NCI-H128 (cell line): ENCODE measurements around the gene STAC.
"Not testable (repeated sequence)": the region's sequence is repeated elsewhere in the genome, so short reads cannot be mapped to it uniquely, and the experiment has no call there.

Experiments
- DNase-seq: peaks from one replicate; lab custom pipeline; 2025; ENCODE audit not compliant: unreplicated experiment; lab: John Stamatoyannopoulos, UW

The STAC gene

DNA sequence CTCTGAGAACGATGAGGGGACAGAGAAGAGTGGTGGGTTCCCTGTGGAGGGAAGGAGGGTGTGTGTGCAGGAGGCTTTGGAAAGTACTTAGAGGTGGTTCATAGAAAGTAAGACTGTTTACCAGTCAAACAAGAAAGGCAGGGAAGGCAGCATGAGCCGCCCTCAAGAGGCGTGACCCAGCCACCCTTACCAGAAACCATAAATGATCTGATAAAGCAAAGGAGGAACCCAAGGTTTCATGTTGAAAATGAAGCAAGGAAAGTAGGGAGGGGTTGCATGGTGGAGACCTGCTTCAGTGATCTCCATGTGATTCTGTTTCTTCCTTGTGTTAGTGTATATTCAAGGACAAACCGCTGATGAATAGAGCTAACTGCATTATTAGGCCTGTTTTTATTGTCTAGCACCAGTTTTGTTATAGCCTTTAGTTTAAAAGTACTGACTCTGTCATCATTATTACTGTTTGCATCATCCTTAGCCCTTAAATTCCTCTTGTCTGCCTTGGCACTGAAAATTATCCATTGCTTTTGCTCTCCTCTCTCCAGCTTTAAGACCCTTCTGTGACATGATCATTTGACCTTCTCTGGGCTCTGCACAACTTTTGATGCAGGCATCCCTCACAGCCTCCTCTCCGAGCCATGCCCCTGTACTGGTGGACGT lies 96.1 kb downstream of the STAC start:
- DNase-seq: no peak

DNA sequence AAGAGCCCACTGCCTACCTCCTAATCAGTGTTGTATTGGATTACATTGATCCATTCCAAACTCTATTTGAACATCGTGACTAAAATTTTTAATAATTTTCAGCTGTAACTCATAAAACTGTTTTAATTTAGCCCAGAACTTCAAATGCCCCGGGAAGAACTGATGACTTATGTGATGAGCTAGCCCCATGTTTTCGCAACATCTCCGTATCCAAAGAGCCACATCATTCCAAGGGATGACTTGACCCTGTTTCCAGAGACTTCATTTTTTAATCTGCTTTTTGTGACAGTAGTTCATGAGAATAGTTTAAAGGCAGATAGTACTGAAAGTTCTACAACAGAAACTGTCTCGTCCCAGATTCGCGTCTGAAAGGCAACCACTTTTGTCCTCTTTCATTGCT lies 97.4 kb downstream of the STAC start:
- DNase-seq: no peak

DNA sequence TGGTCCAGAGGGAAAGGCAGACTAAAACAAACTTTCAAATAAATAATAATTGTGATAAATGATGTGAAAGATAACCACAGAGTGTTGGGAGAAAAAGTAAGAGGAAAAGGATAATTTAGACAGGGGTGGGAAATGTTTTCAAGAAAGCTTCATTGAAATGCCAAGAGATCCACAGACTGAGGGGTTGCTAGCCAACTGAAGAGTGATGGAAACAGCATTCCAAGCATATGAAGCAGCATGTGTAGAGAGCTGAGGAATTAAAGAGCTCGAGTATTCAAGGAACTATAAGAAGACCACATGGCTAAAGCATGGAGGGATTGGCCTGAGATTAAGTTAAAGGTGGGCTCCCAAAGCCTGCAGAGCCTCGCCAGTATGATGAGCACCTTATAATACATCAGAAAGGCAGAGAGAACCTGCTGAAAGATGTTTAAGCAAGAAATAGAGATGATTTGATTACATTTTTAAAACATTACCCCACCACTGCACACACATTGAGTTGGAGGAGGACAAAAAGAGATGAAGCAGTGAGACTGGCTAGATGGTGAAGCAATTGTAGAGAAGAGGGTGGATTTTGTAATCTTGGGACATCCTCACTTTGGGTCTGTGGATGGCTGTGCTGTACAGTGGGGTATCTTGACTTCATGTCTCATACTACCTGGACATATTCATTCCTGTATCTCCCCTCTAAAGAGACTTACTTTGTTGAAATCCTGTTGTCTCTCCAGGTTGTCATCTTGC lies 100.8 kb downstream of the STAC start:
- no peak for DNase-seq

DNA sequence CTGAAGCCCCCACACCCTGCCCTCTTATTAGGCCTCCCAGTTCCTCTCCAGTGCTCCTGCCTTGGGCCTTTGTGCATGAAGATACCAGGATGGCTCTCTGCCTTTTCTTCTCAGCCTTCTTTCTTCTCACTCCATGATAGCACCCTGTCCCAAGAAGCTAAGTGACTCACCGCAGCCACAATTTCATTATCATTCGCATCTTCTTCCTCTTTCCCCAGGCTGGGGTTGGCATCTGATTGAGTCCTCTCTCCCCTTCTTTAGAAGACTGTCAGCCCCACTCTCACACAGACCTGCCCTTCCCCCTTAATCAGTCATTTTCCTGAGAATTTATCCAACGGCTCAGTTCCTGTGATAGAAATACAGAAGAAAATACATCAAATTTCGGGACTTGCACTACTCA lies 102.0 kb downstream of the STAC start:
- DNase-seq: no peak

DNA sequence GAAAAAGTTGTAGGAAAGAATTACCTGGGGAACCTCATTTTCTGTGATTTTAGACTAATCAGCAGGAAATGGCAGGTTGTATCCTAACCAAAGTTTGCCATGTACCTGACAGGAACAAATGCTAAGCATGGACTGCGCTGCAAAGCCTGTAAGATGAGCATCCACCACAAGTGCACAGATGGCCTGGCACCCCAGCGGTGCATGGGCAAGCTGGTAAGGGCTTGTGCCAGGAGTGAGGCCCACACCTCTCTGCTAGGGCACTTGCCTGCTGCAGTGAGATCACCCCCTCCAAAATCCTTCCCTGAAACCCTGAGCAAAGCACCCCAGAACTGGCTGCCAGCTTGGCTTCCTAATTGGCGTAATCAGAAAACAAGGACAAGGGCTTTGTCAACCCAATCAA lies 102.6 kb downstream of the STAC start:
- no peak for DNase-seq

DNA sequence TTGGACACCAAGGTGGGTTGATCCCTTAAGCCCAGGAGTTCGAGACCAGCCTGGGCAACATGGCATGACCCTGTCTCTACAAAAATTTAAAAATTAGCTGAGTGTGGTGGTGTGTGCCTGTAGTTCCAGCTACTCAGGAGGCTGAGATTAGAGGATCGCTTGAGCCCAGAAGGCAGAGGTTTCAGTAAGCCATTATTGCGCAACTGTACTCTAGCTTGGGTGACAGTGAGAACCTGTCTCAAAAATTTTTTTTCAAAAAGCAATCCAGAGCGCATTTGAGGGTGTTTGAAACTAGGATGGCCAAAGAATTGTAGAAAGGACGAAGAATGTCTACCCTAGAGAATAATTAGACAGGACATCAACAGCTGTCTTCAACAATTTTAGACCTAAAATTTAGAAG lies 103.4 kb downstream of the STAC start:
- DNase-seq: no peak

DNA sequence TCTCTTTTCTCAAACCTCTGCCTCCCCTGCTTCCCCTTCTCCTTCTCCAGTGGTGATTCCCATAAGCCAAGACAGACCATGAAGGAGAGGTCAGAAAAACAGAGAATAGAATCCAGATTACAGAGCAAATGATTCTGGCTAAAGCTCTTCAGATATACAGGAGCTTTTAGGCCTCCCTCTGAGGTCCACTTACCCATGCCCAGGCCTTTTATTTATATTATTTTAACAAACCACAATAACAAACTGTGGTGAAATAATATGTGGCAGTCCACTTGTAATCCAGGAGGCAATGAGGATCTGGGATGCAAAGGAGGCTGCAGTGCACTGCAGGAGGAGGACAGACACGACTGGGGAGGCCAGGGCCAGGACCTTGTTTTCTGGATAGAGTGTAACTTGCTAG lies 104.1 kb downstream of the STAC start:
- no peak for DNase-seq

DNA sequence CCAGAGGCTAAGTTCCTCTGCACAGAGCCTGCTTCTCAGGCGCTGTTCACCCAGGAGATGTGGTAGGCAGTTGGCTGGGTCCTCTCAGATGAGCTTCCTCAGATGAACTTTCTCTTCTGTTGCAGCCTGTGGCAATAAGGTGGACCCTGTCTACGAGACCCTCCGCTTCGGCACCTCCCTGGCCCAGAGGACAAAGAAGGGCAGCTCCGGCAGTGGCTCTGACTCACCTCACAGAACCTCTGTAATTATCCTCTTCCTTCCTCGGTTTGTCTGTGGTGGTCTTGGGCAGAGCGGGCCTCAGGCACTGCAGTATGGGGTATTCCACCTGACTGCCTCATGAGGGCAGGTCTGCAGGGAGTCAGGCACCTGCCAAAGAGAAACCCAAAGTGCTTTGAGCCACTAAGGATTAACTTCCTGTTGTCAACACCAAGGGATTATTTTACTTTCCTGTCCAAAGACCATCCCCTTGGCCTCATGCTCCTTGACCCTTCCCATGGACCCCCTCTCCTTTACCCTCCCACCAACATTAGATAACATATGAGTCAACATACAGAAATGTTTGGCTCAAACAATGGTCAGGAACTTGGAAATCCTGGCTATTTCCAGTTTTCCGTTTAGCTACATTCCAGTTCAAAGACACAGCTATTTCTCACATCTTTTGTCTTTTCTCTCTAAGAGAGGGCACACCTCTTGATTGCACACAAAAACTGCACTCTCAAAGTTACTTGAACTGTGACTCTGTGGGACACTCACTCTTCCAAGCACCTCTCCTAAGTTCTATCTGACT lies 105.9 kb downstream of the STAC start:
- DNase-seq: no peak

DNA sequence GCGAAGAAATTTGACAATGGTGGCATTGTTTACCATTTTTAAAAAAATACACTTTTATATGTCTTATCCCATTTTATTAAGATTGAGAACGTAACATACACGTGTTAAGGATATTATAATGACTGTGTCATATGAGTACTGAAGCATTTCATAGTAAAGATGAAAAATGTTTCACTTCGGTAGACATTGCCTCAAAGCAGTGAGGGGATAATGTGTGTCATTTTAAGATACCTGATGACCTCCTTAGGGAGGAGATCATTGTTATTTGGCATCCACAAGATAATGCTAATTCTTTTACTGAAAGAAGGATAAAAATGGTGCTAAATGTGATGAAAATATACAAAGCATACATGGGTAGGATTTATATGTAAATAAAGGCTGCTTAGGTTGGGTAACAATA lies 107.3 kb downstream of the STAC start:
- DNase-seq: no peak

DNA sequence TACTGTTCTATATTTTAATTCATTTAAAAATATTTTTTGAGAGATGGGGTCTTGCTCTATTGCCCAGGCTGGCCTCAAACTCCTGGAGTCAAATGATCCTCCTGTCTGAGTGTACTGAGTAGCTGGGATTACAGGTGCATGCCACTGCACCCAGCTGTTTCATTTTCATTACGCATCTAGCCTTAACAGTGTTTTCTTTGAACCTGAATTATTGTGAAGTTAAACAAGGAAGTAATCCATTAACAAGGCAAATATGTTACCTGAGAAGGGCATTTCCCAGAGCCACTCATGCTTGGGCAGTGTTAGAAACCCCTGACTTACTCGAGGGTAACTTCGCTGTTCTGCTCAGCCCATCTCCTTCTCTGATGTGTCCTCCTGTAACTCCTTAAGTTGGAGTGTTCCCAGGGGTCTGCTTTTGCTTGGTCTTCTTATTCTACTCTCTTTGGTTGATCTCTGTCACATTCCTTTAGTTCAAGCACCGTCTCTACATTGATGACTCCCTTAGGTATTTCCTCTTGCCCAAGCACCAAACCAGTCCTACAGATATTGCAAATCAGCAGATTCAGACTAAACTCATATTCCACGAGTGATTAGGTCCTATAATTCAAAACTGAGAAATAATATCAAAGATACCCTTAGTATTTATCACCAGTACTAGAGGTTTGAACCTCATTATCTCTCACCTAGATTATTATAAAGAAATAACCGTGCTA lies 107.9 kb downstream of the STAC start:
- no peak for DNase-seq

DNA sequence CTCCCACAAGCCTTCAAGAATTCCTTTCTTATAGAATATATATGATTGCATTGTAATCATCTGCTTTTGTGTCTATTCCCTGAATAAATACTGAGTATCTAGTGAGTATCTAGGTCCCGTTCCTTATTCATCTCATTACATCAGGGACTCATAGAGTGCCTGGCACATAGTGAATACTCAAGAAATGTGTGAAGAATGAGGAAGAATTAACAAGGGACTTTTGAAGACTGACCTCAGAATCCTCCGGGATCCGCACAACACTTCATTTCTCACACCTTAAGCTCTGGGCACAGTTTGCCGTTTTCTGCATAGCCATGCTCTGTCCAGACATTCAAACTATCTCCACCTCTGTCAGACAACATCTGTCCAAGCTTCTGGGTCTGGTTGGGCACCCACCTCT lies 108.8 kb downstream of the STAC start:
- DNase-seq: no peak

DNA sequence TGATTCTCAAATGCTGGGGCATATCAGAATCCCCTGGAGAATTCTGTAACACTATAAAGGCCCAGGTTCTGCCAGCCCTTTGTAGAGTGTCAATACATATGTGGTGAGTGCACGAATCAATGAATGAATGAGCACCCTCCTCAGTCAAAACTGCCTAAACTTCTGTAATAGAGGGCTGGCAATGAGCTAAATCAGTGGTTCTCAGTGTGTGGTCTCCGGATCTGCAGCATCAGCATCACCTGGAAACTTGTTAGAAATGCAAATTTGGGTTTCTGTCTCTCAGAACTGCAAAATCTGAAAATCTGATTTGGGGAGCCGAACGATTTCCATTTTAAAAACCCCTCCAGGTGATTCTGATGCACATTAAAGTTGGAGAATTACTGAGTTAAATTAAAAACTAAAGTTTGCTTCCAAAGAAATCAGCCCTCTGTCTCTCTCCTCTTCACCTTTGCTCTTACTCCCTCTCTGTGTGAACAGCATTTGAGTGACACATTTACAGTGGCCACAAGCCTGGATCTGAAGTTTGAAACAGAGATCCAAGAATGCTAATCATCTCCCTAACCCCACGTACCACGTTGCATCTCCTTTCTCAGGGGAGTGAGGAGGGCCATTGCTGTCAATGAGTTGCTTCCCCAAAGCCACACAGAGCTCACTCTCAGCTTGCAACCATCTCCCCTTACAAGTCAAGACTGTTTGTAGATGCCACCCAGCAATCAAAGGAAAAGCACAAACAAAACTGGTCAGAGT lies 109.5 kb downstream of the STAC start:
- no peak for DNase-seq

DNA sequence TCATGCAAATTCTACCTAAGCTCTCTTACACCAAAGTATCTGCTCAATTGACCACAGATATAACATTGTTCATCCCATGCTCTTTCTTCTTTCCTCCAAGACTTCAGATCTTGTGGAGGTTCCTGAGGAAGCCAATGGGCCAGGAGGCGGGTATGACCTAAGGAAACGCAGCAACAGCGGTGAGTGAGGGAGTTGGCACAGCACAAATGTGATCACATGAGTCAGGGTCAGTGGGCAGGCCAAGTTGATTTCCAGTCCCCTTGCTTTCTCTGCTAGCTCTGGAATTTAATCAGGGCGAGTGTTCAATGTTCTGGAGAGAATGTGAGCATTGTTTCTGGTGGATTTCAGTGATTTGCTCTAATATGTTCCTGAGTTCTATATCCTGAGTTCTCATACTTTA lies 112.7 kb downstream of the STAC start:
- no peak for DNase-seq

DNA sequence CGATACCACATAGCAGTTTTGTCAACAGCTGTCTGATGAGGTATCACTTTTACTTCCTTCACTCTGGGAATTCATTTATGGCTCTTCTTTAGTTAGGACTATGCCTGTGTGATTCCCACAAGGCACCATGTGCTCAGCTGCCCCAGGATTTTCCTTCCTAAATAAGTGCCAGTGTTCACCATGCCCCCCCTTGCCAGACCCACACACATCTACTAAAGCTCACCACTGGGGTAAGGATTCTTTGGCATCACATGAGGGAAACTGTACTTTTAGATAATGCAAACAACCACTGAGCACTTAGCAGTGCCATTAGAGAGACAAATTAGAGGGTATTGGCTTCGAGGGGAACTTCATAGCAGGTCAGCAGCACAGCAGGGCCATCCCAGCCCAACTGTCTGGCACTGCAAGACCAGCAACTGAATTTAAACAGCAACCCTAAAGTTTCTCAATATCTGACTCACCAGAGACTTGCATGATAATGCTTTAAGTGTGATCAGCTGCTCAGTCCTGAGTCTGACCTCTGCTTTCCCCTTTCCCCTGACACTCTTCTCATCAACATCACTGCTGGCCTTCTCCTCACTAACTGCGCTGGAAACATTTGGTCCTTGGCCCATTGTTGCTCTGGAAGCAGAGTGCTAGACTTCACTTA lies 114.3 kb downstream of the STAC start:
- DNase-seq: no peak

DNA sequence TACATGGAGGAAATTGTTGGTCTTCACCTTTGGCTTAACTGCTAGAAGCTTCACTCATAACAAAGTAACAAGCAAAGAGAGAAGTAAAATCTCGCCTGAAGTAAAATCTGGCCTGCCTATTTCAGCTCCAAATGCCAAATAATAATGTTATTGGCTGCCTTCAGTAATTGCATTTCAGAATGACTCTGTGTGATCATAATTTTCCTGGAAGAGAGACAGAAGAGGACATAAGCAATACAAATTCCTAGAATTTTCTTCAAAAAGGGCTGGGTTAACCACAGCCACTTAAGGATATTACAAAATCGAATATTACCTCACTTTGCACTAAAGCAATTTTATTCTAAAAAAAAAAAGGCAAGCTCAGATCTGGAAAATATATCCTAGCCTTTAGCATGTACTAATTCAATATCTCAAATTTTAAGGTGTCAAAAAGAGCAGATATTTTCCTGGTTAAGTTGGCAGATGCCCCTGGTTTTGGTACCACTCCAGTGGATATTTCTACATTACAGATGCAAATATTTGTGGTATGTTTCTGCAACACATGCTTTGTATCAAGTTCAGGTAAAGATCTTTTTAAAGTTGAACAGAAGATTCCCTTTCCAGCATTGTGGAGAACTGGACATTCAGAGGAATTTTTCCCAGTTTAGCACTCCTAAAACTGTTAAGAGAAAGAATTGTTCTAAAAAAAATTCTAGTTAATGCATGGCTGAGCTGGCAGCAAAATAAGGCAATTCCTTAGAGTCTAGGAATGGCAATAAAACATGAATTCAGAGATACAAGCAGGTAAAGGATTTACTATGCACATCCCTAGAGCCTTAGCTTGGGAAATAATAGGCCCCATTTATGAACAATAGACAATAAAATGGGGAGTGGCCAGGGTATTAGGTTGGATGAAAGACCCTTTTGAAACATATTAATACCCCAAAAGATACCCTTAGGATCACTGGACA lies 116.7 kb downstream of the STAC start:
- no peak for DNase-seq

DNA sequence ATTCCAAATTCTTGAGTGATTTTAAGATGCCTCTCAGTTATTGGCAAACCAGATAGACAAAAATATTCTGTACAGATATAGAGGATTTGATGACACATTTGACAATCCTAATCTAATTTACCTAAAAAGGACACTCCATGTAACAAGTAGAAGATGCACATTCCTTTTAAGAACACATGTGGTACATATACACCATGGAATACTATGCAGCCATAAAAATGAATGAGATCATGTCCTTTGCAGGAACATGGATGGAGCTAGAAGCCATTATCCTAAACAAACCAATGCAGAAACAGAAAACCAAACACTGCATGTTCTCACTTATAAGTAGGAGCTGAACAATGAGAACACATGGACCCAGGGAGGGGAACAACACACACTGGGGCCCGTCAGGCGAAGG lies 119.7 kb downstream of the STAC start:
- DNase-seq: not testable (repeated sequence)

DNA sequence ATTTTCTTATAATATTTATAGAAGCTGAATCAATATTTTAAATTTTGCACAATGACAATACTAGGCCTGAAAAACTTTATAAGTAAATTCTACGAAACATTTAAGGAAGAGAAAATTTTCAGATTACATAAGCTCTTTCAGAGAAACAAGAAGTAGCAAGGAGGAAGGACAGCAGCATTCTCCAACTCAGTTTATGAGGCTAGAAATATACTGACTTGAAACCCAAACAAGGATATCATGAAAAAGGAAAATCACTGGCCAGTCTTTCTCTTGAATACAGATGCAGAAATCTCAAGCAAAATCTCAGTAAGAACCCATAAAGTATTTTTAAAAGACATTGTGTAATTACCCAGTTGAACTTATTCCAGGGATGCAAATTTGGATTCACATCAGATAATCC lies 121.3 kb downstream of the STAC start:
- no peak for DNase-seq

DNA sequence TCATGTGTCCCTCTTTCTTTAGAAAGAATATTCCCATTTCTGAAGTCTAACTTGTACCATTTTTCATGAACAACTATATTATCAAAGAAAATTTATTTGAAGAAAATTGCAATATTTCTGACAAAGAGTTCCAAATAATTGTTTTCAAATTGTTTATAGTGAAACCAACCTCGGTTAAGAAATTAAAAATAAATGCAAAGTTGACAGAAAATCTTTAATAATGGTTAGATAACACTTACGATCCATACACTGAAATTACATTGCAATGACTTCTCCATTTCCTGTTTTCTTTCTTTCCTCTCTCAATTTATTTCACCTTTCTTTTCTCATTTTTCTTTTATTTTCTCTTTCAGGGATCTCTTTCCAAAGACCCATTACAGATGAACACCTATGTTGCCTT lies 125.1 kb downstream of the STAC start:
- no peak for DNase-seq

DNA sequence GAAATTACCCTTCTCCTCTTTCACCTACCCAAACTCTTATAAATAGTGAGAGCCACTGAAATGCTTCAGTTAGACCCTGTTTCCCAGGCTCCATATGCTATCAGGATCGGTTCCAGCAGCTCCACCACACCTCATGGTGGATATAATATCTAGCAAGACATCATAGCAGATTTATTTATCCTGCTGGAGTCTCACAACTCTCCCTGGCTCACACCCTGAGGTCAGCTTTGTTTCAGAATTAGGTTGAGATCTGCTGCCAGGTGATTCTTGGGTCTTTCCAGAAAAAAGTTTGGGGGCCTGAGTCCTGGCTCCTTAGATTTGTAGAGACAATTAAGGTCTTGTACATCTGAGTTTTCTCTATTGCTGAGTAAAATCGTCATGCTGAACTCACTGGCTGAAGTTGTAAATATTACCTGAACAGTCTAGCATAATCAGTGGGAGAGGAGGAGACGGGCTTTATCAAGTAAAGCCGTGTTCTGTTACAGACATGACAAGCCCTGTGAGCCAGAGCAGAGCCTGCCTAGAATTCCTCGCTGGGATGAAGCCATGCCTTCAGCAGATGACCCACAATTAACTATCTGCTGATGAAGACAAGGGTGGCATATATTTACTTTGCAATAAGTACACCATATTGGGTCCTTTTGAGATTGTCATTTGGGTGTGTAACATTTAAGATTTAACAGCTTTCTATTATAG lies 131.6 kb downstream of the STAC start:
- no peak for DNase-seq
